ENCODE results near the gene FMNL3. TPM values are rescaled to one million over a fixed set of nuclear protein-coding genes. Genes with fewer than 3 reads are reported as not detected.

The FMNL3 gene
- polyA plus RNA-seq, 1 donor from 2014 or later: 9.3 TPM

- Histone ChIP-seq H3K27ac (ENCODE audit: low read length) (no peak overlapping the region), H3K9ac (ENCODE audit: low read length) (no peak overlapping the region), H3K79me2 (replicated peaks; ENCODE audit: insufficient read depth, low read length) (no peaks in the 10 kb centered on the region), H2AFZ (ENCODE audit: low read depth, low read length) (no peak overlapping the region), H3K36me3 (ENCODE audit: insufficient read depth, low read length) (no peaks in the 10 kb centered on the region), H4K20me1 (ENCODE audit: insufficient read depth) (no peaks in the 10 kb centered on the region), H3K27me3 (ENCODE audit: insufficient read depth, low read depth, low read length) (no peaks in the 10 kb centered on the region), H3K9me2 (ENCODE audit: insufficient read depth, low read length) (no peaks in the 10 kb centered on the region), H3K4me3 (ENCODE audit: low read length) (no peak overlapping the region), H3F3A (ENCODE audit: insufficient read depth, low read length, poor library complexity, severe bottlenecking) (no peaks in the 10 kb centered on the region), H3K9me3 (ENCODE audit: low read length) (no peaks in the 10 kb centered on the region), H3K4me2 (ENCODE audit: low read length) (no peak overlapping the region)
- no peak for TF ChIP-seq TAF1 (IDR thresholded peaks at IDR 0.05; ENCODE audit: low read depth)
- no peak for TF ChIP-seq RAD21 (conservative IDR thresholded peaks at IDR 0.05)
- TF ChIP-seq EP300 (conservative IDR thresholded peaks at IDR 0.05; ENCODE audit: poor library complexity, severe bottlenecking): no peak
- TF ChIP-seq EZH2 (IDR thresholded peaks at IDR 0.05; ENCODE audit: borderline replicate concordance, insufficient read depth, low read length, poor library complexity, severe bottlenecking): no peak
- TF ChIP-seq CTCF (IDR thresholded peaks at IDR 0.05; ENCODE audit: poor library complexity, severe bottlenecking): no peak
- TF ChIP-seq MXI1 (conservative IDR thresholded peaks at IDR 0.05; ENCODE audit: poor library complexity, severe bottlenecking): no peak
- TF ChIP-seq, protein P1, sequence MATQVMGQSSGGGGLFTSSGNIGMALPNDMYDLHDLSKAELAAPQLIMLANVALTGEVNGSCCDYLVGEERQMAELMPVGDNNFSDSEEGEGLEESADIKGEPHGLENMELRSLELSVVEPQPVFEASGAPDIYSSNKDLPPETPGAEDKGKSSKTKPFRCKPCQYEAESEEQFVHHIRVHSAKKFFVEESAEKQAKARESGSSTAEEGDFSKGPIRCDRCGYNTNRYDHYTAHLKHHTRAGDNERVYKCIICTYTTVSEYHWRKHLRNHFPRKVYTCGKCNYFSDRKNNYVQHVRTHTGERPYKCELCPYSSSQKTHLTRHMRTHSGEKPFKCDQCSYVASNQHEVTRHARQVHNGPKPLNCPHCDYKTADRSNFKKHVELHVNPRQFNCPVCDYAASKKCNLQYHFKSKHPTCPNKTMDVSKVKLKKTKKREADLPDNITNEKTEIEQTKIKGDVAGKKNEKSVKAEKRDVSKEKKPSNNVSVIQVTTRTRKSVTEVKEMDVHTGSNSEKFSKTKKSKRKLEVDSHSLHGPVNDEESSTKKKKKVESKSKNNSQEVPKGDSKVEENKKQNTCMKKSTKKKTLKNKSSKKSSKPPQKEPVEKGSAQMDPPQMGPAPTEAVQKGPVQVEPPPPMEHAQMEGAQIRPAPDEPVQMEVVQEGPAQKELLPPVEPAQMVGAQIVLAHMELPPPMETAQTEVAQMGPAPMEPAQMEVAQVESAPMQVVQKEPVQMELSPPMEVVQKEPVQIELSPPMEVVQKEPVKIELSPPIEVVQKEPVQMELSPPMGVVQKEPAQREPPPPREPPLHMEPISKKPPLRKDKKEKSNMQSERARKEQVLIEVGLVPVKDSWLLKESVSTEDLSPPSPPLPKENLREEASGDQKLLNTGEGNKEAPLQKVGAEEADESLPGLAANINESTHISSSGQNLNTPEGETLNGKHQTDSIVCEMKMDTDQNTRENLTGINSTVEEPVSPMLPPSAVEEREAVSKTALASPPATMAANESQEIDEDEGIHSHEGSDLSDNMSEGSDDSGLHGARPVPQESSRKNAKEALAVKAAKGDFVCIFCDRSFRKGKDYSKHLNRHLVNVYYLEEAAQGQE (IDR thresholded peaks at IDR 0.05; ENCODE audit: borderline replicate concordance): no peak
These were observed 108.7 kb downstream of the FMNL3 start for GRCh38 chr12:49598527-49598926.

- Histone ChIP-seq H3K27me3 (ENCODE audit: insufficient read depth, low read depth, low read length) (no peaks in the 10 kb centered on the region), H3K27ac (ENCODE audit: low read length) (no peak overlapping the region), H3K4me3 (ENCODE audit: low read length) (no peak overlapping the region), H3K9me3 (ENCODE audit: low read length) (no peaks in the 10 kb centered on the region), H3K9me2 (ENCODE audit: insufficient read depth, low read length) (no peaks in the 10 kb centered on the region), H4K20me1 (ENCODE audit: insufficient read depth) (no peaks in the 10 kb centered on the region), H3K9ac (ENCODE audit: low read length) (no peak overlapping the region), H3K79me2 (replicated peaks; ENCODE audit: insufficient read depth, low read length) (no peaks in the 10 kb centered on the region), H3K4me2 (ENCODE audit: low read length) (no peak overlapping the region), H2AFZ (ENCODE audit: low read depth, low read length) (no peak overlapping the region), H3K36me3 (ENCODE audit: insufficient read depth, low read length) (no peaks in the 10 kb centered on the region), H3F3A (ENCODE audit: insufficient read depth, low read length, poor library complexity, severe bottlenecking) (no peaks in the 10 kb centered on the region)
- no peak for TF ChIP-seq CTCF (IDR thresholded peaks at IDR 0.05; ENCODE audit: poor library complexity, severe bottlenecking)
- no peak for TF ChIP-seq RAD21 (conservative IDR thresholded peaks at IDR 0.05)
- TF ChIP-seq SMC3 (conservative IDR thresholded peaks at IDR 0.05; ENCODE audit: poor library complexity): no peak
- TF ChIP-seq, protein P1 (IDR thresholded peaks at IDR 0.05; ENCODE audit: borderline replicate concordance): no peak
- TF ChIP-seq TAF1 (IDR thresholded peaks at IDR 0.05; ENCODE audit: low read depth): no peak
- TF ChIP-seq MXI1 (conservative IDR thresholded peaks at IDR 0.05; ENCODE audit: poor library complexity, severe bottlenecking): no peak
- no peak for TF ChIP-seq POLR2AphosphoS5 (IDR thresholded peaks at IDR 0.05)
- TF ChIP-seq EP300 (conservative IDR thresholded peaks at IDR 0.05; ENCODE audit: poor library complexity, severe bottlenecking): no peak
- TF ChIP-seq EZH2 (IDR thresholded peaks at IDR 0.05; ENCODE audit: borderline replicate concordance, insufficient read depth, low read length, poor library complexity, severe bottlenecking): no peak
These were observed 118.3 kb downstream of the FMNL3 start for GRCh38 chr12:49588721-49589516.
